H1 (cell line): ENCODE results near the gene PCDHB8.

Source experiments
- POLR2A ChIP-seq, 2 experiments: IDR thresholded peaks; 1 replicate in 1 of 2; 2 replicates in 1 of 2; pipeline ENCODE4 v1.6.1; 2011; ENCODE audit warnings: low read depth in 2 of 2, low read length in 2 of 2, mild to moderate bottlenecking in 2 of 2; ENCODE audit errors: control extremely low read depth in 1 of 2
- RAD21 ChIP-seq, 2 experiments: IDR thresholded peaks in 1 of 2; conservative IDR thresholded peaks in 1 of 2; 2 replicates each; pipeline ENCODE4 v1.6.1; 2011; ENCODE audit warnings: low read depth in 2 of 2, low read length in 2 of 2, improper control_type of control experiment in 1 of 2, inconsistent platforms in 1 of 2, mild to moderate bottlenecking in 1 of 2, moderate library complexity in 1 of 2

DNA sequence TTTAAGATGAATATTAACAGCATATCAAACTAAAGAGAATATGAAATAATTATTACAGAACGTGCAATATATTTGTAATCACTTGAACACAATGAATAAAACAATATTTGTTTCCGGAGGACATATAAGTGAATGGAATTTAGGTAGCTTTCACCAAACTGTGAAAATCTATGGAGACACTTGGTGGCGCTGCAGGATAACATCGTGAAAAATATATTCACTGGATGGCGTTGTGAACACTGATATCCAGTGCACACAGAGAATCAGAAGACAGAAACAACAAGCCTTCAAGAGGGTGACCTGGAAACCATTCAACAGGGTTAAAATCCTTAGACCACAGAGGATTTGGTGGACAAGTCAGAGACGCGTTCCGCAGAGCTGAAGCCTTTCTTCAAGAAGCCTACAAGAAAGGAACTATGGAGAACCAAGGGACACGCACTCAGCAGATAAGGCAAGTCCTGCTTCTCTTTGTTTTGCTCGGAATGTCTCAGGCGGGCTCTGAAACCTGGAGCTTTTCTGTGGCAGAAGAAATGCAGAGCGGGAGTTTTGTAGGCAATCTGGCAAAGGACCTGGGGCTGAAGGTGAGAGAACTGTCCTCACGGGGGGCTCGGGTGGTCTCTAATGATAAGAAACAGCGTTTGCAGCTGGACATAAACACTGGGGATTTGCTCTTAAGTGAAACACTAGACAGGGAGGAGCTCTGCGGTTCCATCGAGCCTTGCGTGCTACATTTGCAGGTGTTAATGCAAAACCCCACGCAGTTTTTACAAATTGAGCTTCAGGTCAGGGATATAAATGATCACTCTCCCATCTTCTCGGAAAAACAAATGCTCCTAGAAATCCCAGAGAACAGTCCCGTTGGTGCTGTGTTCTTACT, 22.0 kb downstream of the PCDHB8 start, which contains the start of gene PCDHB11:
- TF ChIP-seq RAD21 (IDR thresholded peaks at IDR 0.05 in 1 of 2, conservative IDR thresholded peaks at IDR 0.05 in 1 of 2; ENCODE audit: low read depth in 2 of 2, low read length in 2 of 2), result peak; percentile 68 to 73
- no peak for TF ChIP-seq POLR2A (IDR thresholded peaks at IDR 0.05; ENCODE audit: control extremely low read depth in 1 of 2, low read depth in 2 of 2, low read length in 2 of 2)
